ENCODE results near the gene MYOM1.

- TF ChIP-seq CTCF (IDR thresholded peaks at IDR 0.05; ENCODE audit: insufficient read depth, low read depth, low read length) = no peak
- TF ChIP-seq EZH2 (IDR thresholded peaks at IDR 0.05; ENCODE audit: insufficient read depth, low read length) = no peak
Measured at GRCh38 chr18:3265564-3266033, 45.8 kb upstream of the MYOM1 start.

Data from astrocyte (in vitro differentiated cells and primary cell).